Loucy (cell line): ENCODE data around the gene DRC1.

Experiments used
- EZH2phosphoT487 ChIP-seq: fragments of 200-600 bp; IDR thresholded peaks from 2 replicates; pipeline ENCODE4 v1.6.1; 2018; ENCODE audit warnings: antibody characterized with exemption, mild to moderate bottlenecking, moderate library complexity, borderline replicate concordance
- TF ChIP-seq, protein P1 (sequence below): fragments of 200-600 bp; sonication (generic); conservative IDR thresholded peaks from 2 replicates; pipeline ENCODE4 v1.5.1; 2014; ENCODE audit warnings: mild to moderate bottlenecking, antibody characterized with exemption, low read length

DNA sequence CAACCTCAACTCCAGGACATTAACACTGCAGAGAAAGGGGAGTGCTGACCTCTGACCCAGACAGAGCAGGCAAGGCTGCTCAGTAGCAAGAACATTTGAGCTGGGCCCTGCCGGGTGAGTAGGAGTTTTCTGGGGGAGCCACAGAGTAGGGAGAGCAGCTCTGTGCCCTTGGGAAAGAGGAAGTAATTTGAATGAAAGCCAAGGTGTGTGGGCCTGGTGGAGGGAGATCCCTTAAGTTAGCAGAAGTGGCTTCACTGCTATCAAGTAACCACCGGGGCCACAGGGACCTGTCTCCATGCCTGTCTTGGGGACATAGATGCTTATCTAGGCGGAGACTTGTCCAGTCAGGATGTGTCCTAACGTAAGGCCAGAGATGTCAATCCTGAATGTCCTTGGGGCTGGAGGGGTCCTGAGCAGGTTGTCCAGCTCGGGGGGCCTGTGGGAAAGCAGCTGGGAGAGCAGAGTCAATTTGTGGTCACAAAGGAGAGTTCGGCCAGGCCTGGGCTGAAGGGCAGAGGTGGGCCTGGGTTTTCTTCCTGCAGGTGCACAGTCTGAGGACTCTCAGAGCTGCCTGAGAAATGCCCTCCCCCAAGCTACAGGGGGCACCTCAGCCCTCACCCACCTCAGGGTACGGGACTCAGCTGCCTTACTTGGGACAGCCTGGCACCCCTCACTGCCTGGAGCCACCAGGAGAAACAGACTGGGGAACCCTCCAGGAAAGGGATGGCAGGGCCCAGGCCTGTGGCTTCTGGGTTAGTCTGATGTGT lies 91.2 kb downstream of the DRC1 start:
- TF ChIP-seq, protein P1, sequence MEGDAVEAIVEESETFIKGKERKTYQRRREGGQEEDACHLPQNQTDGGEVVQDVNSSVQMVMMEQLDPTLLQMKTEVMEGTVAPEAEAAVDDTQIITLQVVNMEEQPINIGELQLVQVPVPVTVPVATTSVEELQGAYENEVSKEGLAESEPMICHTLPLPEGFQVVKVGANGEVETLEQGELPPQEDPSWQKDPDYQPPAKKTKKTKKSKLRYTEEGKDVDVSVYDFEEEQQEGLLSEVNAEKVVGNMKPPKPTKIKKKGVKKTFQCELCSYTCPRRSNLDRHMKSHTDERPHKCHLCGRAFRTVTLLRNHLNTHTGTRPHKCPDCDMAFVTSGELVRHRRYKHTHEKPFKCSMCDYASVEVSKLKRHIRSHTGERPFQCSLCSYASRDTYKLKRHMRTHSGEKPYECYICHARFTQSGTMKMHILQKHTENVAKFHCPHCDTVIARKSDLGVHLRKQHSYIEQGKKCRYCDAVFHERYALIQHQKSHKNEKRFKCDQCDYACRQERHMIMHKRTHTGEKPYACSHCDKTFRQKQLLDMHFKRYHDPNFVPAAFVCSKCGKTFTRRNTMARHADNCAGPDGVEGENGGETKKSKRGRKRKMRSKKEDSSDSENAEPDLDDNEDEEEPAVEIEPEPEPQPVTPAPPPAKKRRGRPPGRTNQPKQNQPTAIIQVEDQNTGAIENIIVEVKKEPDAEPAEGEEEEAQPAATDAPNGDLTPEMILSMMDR = no peak
- TF ChIP-seq EZH2phosphoT487 = no peak
